GM12891 (cell line): ENCODE results near the gene SPINK7.

Experiments used
- PAX5 ChIP-seq: IDR thresholded peaks from 2 replicates; pipeline ENCODE4 v1.6.1; 2011; ENCODE audit warnings: low read length, moderate library complexity, mild to moderate bottlenecking; ENCODE audit not compliant: insufficient read depth, severe bottlenecking
- POLR2A ChIP-seq: IDR thresholded peaks from 2 replicates; pipeline ENCODE4 v1.6.1; 2011; ENCODE audit warnings: low read depth, low read length, control low read depth
- POLR2AphosphoS5 ChIP-seq: IDR thresholded peaks from 2 replicates; pipeline ENCODE4 v1.6.1; 2011; ENCODE audit warnings: low read depth, low read length, control low read depth
- POU2F2 ChIP-seq: IDR thresholded peaks from 2 replicates; pipeline ENCODE4 v1.6.1; 2011; ENCODE audit warnings: low read depth, mild to moderate bottlenecking, control low read depth, low read length, moderate library complexity
- SPI1 ChIP-seq: IDR thresholded peaks from 2 replicates; pipeline ENCODE4 v1.6.1; 2011; ENCODE audit warnings: low read depth, low read length, control low read depth
- TAF1 ChIP-seq: IDR thresholded peaks from 2 replicates; pipeline ENCODE4 v1.6.1; 2011; ENCODE audit warnings: low read depth, low read length, control low read depth

- TF ChIP-seq POLR2AphosphoS5, result no peak
- TF ChIP-seq POLR2A, result no peak
- TF ChIP-seq TAF1, result no peak
- no peak for TF ChIP-seq SPI1
- TF ChIP-seq PAX5, result no peak
- TF ChIP-seq POU2F2, result no peak
Measured at GRCh38 chr5:148309019-148309418, 3.2 kb upstream of the SPINK7 start.
